Nephron (organoid): ENCODE measurements around the gene AFF1.

Experiments
- H3K27ac Mint-ChIP-seq, 3 experiments: 2 replicates each; pipeline ENCODE4 v1.8.0; 2020; ENCODE audit warnings: mixed read lengths in 3 of 3, mild to moderate bottlenecking in 2 of 3, moderate library complexity in 1 of 3
- H3K27me3 Mint-ChIP-seq: 2 replicates; pipeline ENCODE4 v1.8.0; 2021; ENCODE audit warnings: low read depth, mild to moderate bottlenecking, moderate library complexity, mixed read lengths
- H3K36me3 Mint-ChIP-seq: 2 replicates; pipeline ENCODE4 v1.8.0; 2020; ENCODE audit warnings: low read depth, mixed read lengths
- H3K4me1 Mint-ChIP-seq: 2 replicates; pipeline ENCODE4 v1.8.0; 2020; ENCODE audit warnings: mixed read lengths
- H3K4me3 Mint-ChIP-seq, 3 experiments: 2 replicates each; pipeline ENCODE4 v1.8.0; 2020; ENCODE audit warnings: mild to moderate bottlenecking in 3 of 3, mixed read lengths in 3 of 3, moderate library complexity in 2 of 3
- H3K9me3 Mint-ChIP-seq: 2 replicates; pipeline ENCODE4 v1.8.0; 2020; ENCODE audit warnings: mixed read lengths
- TF ChIP-seq, protein P1 (sequence below), 3 experiments: fragments of 200-600 bp; sonication (generic); IDR thresholded peaks; one replicate each; pipeline ENCODE4 v1.5.0; 2021; ENCODE audit warnings: antibody characterized with exemption in 3 of 3; ENCODE audit not compliant: unreplicated experiment in 3 of 3

Gene AFF1

DNA sequence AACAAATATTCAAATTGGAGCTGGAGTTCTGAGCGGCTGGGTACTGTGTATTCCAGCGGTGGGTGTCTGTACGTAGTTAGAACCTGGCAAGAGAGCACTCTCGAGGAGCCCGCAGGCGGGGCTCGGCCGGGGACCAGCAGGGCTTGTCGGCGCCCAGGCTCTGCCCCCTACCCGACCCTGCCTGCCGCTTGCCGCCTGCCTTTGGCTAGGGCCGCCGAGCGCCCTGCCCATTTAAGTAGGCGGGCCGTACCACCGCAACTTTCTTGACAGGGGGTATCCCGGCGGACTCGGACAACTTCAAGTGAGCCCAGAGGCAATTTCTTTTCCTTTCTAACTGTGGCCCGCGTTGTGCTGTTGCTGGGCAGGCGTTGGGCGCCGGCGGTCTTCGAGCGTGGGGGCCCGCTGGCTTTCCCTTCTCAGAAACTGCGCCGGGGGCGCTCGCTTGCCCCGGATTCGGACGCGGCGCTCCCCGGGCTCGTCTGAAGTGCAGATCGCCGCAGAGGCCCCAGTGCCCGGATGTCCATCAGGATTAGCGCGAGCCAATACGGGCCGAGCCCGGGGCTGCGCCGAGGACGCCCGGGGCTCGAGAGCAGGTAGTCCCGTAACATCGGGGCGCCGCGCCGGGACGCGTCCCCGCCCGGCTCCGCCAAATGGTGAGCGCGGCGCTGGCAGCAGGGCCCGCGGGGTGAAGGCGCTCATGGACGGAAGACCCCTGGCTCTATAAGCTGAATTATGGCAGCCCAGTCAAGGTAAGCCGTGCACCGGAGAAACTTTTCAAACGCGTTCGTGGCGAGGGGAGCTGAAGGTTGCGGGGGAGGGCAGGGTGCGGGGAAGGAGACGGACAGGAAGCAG, 72.1 kb downstream of the AFF1 start:
- H3K9me3 Mint-ChIP-seq, result no peaks in the 10 kb centered on the region
- H3K4me3 Mint-ChIP-seq, result peak overlapping the region; percentile 90 to 96 (median 96)
- no peaks in the 10 kb centered on the region for H3K36me3 Mint-ChIP-seq
- peak overlapping the region; percentile 95 to 98 (median 96) for H3K27ac Mint-ChIP-seq
- H3K27me3 Mint-ChIP-seq, result peaks cover 12% of the 10 kb centered on the region
- peaks cover 46% of the 10 kb centered on the region for H3K4me1 Mint-ChIP-seq
- TF ChIP-seq, protein P1, sequence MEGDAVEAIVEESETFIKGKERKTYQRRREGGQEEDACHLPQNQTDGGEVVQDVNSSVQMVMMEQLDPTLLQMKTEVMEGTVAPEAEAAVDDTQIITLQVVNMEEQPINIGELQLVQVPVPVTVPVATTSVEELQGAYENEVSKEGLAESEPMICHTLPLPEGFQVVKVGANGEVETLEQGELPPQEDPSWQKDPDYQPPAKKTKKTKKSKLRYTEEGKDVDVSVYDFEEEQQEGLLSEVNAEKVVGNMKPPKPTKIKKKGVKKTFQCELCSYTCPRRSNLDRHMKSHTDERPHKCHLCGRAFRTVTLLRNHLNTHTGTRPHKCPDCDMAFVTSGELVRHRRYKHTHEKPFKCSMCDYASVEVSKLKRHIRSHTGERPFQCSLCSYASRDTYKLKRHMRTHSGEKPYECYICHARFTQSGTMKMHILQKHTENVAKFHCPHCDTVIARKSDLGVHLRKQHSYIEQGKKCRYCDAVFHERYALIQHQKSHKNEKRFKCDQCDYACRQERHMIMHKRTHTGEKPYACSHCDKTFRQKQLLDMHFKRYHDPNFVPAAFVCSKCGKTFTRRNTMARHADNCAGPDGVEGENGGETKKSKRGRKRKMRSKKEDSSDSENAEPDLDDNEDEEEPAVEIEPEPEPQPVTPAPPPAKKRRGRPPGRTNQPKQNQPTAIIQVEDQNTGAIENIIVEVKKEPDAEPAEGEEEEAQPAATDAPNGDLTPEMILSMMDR (IDR thresholded peaks at IDR 0.05; ENCODE audit: unreplicated experiment in 3 of 3), result peak in 2 of 3 experiments; percentile 27 to 35

DNA sequence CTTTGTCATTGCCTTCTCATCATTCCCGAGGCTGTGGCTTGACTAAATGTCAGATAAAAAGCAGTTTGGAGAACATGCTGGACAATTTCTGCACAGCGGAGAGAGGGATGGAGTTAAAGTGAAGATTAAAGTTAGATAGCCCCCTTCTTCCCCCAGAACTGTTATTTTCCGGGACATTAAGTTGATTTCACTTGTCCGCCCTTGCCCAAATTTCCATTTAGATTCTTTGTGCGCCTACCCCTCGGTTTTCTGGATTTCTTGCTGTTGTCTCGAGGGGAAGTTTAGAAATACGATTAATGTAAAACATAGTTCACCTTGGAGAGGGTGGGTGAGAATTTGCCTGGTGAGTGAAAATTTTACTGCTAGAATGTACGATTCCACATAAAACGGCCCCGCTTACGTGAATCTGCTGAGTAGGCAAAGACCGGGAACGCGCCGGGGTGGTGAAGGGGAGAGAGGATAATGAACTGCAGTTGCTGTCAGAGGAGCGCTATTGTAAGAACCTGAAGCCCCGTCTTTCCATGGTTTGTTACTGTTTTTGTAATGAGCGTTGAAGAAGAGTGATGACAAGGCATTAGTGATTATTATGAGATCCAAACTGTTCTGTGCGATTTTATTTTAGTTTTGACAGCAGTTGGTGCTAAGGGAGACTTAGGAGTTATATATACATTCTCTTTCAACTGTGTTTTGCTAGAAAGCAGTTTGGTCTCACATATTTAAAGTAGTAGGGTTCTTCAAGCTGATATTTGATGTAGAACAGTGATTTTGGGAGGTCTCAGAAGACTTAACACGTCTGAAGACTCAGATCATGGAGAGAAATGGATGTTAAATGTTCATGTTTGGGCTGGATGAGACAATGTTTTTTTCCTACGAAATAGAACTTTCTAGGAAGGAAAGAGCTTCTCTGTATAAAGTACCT, 73.0 kb downstream of the AFF1 start:
- TF ChIP-seq, protein P1 (IDR thresholded peaks at IDR 0.05; ENCODE audit: unreplicated experiment in 3 of 3), result no peak
- peaks cover 53% of the 10 kb centered on the region for H3K4me1 Mint-ChIP-seq
- no peaks in the 10 kb centered on the region for H3K36me3 Mint-ChIP-seq
- H3K27me3 Mint-ChIP-seq, result peaks cover 12% of the 10 kb centered on the region
- H3K27ac Mint-ChIP-seq, result peak overlapping the region; percentile 95 to 98 (median 96)
- H3K4me3 Mint-ChIP-seq, result peak overlapping the region; percentile 90 to 96 (median 96)
- H3K9me3 Mint-ChIP-seq, result no peaks in the 10 kb centered on the region

DNA sequence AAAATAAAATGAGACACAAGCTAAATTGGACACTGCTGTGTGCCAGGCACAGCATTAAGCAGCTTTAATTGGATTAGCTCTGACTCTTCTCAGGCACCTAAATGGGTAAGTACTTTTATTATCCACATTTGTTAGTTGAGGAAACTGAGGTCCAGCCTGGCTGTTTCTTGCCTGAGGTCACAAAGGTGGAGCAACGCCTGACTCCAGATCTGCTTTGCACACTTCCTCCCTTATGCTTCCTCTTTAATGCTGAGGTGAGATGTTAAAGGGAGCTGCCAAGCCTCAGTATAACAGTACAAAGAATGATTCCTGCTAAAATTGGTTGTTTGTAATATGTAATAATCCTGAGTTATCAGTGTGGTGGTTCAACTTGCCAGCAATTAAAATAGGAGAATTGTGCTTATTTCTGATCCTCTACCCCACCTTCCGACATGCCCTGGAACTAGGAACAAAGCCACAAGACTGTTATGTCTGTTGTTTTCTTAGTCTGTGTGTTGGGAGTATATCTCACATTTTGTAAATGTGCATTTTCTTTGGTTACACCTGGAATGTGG, 74.4 kb downstream of the AFF1 start:
- H3K27ac Mint-ChIP-seq, result peak overlapping the region; percentile 41 to 80 (median 63)

DNA sequence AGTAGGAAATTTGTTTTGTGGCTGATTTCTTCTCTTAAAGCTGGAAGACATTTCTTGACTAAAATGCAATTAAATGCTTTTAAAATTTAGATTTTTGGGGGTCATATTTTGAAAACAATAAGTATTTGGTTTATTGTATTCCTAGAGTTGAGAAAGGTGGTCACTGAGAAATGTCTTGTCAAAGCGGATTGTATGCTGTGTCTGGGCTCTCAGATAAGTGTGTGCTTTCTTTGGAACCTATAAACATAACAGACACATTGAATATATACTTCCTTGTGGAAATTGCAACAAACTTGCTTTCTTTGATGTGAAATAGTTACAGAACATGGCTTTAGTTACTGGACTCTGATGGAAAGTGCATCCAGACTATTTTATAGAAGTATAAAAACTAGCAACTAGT, 75.4 kb downstream of the AFF1 start:
- Mint-ChIP-seq H3K36me3 (no peaks in the 10 kb centered on the region), H3K4me1 (peaks cover 72% of the 10 kb centered on the region), H3K4me3 (peak overlapping the region; percentile 74 to 82 (median 82)), H3K27me3 (peaks cover 12% of the 10 kb centered on the region), H3K27ac (peak overlapping the region; percentile 41 to 80 (median 63)), H3K9me3 (no peaks in the 10 kb centered on the region)
- TF ChIP-seq, protein P1 (IDR thresholded peaks at IDR 0.05; ENCODE audit: unreplicated experiment in 3 of 3), result no peak

More for the DNA sequence above, 74.4 kb downstream of the AFF1 start:
- peaks cover 12% of the 10 kb centered on the region for H3K27me3 Mint-ChIP-seq
- H3K9me3 Mint-ChIP-seq, result no peaks in the 10 kb centered on the region
- peaks cover 64% of the 10 kb centered on the region for H3K4me1 Mint-ChIP-seq
- peak overlapping the region; percentile 74 to 82 (median 82) for H3K4me3 Mint-ChIP-seq
- TF ChIP-seq, protein P1 (IDR thresholded peaks at IDR 0.05; ENCODE audit: unreplicated experiment in 3 of 3), result no peak
- no peaks in the 10 kb centered on the region for H3K36me3 Mint-ChIP-seq

DNA sequence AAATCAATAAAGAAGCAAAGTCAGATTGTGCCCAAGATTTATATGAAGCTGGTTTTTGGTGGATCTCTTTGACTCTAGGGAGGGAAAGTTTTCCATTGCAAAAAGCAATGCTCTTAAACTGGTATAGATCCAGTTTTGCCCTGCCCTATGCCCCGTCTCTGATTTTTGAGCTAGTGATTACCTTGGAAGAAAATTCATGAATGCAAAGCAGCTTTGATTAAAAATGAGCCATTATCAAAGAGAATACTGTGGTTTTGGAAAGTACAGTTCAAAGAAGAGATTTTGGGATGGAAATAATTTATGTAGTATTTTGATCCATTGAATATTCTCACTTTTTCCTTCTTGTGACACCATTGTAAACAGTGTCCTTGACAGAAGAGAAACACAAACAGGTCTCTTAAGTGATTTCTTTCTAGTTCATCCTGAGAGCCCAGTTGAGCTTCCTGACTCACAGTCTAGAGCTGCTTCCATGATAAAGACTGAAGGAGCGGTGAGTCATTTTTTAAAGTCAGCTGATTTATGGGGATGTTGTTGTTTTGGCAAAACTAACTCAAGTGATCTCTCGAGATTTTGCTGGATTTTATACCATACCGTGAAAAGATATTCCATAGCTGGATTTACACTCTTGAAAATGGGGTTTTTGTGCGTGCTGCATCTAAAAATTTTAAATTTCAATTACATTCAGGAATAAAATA, 76.7 kb downstream of the AFF1 start:
- H3K27me3 Mint-ChIP-seq, result peaks cover 12% of the 10 kb centered on the region
- TF ChIP-seq, protein P1 (IDR thresholded peaks at IDR 0.05; ENCODE audit: unreplicated experiment in 3 of 3), result no peak
- H3K36me3 Mint-ChIP-seq, result no peaks in the 10 kb centered on the region
- H3K27ac Mint-ChIP-seq, result peak overlapping the region; percentile 88 to 99 (median 89)
- no peaks in the 10 kb centered on the region for H3K9me3 Mint-ChIP-seq
- peaks cover 66% of the 10 kb centered on the region for H3K4me1 Mint-ChIP-seq
- H3K4me3 Mint-ChIP-seq, result peak overlapping the region; percentile 8 to 26 (median 13)
